ENCODE data around the gene SLC39A13. TPM values are rescaled to one million over a fixed set of nuclear protein-coding genes. Genes with fewer than 3 reads are reported as not detected.

The SLC39A13 gene
- total RNA-seq, 1 donor from 2014 or later = 117 TPM

GRCh38 chr11:47396049-47396320, 12.4 kb upstream of the SLC39A13 start:
- no peak for TF ChIP-seq CTCF (IDR thresholded peaks at IDR 0.05; ENCODE audit: insufficient read depth, low read length, poor library complexity, severe bottlenecking)

GRCh38 chr11:47398011-47398410, 10.4 kb upstream of the SLC39A13 start:
- TF ChIP-seq CTCF (IDR thresholded peaks at IDR 0.05; ENCODE audit: insufficient read depth, low read length, poor library complexity, severe bottlenecking) = no peak
- Histone ChIP-seq H3K4me3 (ENCODE audit: low read depth, low read length) (no peak overlapping the region), H3K36me3 (ENCODE audit: control insufficient read depth, insufficient read depth, low read length) (no peaks in the 10 kb centered on the region), H3K27me3 (ENCODE audit: control insufficient read depth, insufficient read depth, low read length) (no peaks in the 10 kb centered on the region)
- DNase-seq (ENCODE audit: low read depth) = no peak

More at GRCh38 chr11:47396049-47396320, 12.4 kb upstream of the SLC39A13 start:
- H3K4me3 ChIP-seq (ENCODE audit: low read depth, low read length) = no peak overlapping the region
- H3K27me3 ChIP-seq (ENCODE audit: control insufficient read depth, insufficient read depth, low read length) = no peaks in the 10 kb centered on the region
- H3K36me3 ChIP-seq (ENCODE audit: control insufficient read depth, insufficient read depth, low read length) = no peaks in the 10 kb centered on the region
- no peak for DNase-seq (ENCODE audit: low read depth)

- Histone ChIP-seq H3K4me3 (ENCODE audit: low read depth, low read length) (no peak overlapping the region), H3K36me3 (ENCODE audit: control insufficient read depth, insufficient read depth, low read length) (no peaks in the 10 kb centered on the region), H3K27me3 (ENCODE audit: control insufficient read depth, insufficient read depth, low read length) (no peaks in the 10 kb centered on the region)
- no peak for DNase-seq (ENCODE audit: low read depth)
- no peak for TF ChIP-seq CTCF (IDR thresholded peaks at IDR 0.05; ENCODE audit: insufficient read depth, low read length, poor library complexity, severe bottlenecking)
These were observed 9.8 kb upstream of the SLC39A13 start for GRCh38 chr11:47398551-47398950.

- Histone ChIP-seq H3K36me3 (ENCODE audit: control insufficient read depth, insufficient read depth, low read length) (no peaks in the 10 kb centered on the region), H3K27me3 (ENCODE audit: control insufficient read depth, insufficient read depth, low read length) (no peaks in the 10 kb centered on the region), H3K4me3 (ENCODE audit: low read depth, low read length) (peak overlapping the region; percentile 32)
- no peak for DNase-seq (ENCODE audit: low read depth)
- no peak for TF ChIP-seq CTCF (IDR thresholded peaks at IDR 0.05; ENCODE audit: insufficient read depth, low read length, poor library complexity, severe bottlenecking)
These were observed 8.3 kb upstream of the SLC39A13 start for GRCh38 chr11:47399860-47400767.

GRCh38 chr11:47400768-47401279, 7.6 kb upstream of the SLC39A13 start:
- Histone ChIP-seq H3K36me3 (ENCODE audit: control insufficient read depth, insufficient read depth, low read length) (no peaks in the 10 kb centered on the region), H3K4me3 (ENCODE audit: low read depth, low read length) (no peak overlapping the region), H3K27me3 (ENCODE audit: control insufficient read depth, insufficient read depth, low read length) (no peaks in the 10 kb centered on the region)
- no peak for TF ChIP-seq CTCF (IDR thresholded peaks at IDR 0.05; ENCODE audit: insufficient read depth, low read length, poor library complexity, severe bottlenecking)
- no peak for DNase-seq (ENCODE audit: low read depth)
